Spleen (tissue), 7 donors: ENCODE measurements around the gene CHST5.

ENCODE experiments used
- CTCF ChIP-seq, 11 experiments: fragments of 200-600 bp in 7 of 11; fragments of 450-650 bp in 4 of 11; sonication (generic) in 4 of 11; IDR thresholded peaks in 8 of 11; conservative IDR thresholded peaks in 3 of 11; 1 replicate in 7 of 11; 2 replicates in 4 of 11; pipeline versions ENCODE4 v1.4.0 to v1.8.0; 2016 to 2021; ENCODE audit warnings: antibody characterized with exemption in 11 of 11, inconsistent platforms in 4 of 11, mild to moderate bottlenecking in 1 of 11
- POLR2A ChIP-seq, 3 donors: fragments of 450-650 bp; IDR thresholded peaks; one replicate each; pipeline ENCODE4 v1.5.1; 2017; ENCODE audit warnings: antibody characterized with exemption in 3 of 3, mild to moderate bottlenecking in 1 of 3
- POLR2AphosphoS5 ChIP-seq, 3 donors: sonication (generic); formaldehyde crosslinking; IDR thresholded peaks; one replicate each; pipeline ENCODE4 v1.5.1; 2017; ENCODE audit warnings: antibody characterized with exemption in 3 of 3
- donor health status: DM: no; HTN: no; CAD: no; lungs with moderate emphysema.
- donor health status: DM: no; HTN: no; CAD: no.
- donor health status: DM: no; HTN: no; CAD: no.

GRCh38 chr16:75570396-75571065 is 34.6 kb upstream of the CHST5 start:
- TF ChIP-seq CTCF (IDR thresholded peaks at IDR 0.05 in 8 of 11, conservative IDR thresholded peaks at IDR 0.05 in 3 of 11) (no peak), POLR2A (IDR thresholded peaks at IDR 0.05) (no peak), POLR2AphosphoS5 (IDR thresholded peaks at IDR 0.05) (no peak)
